GM12873 (cell line): Measurements from ENCODE around the gene ATAD3B.

Experiments used
- TF ChIP-seq, protein P1 (sequence below): IDR thresholded peaks from 2 replicates; pipeline ENCODE4 v1.5.1; 2012; ENCODE audit warnings: low read depth, mild to moderate bottlenecking, moderate library complexity, low read length, control low read depth; ENCODE audit not compliant: insufficient read depth; ENCODE audit errors: missing control alignments

Gene ATAD3B

DNA sequence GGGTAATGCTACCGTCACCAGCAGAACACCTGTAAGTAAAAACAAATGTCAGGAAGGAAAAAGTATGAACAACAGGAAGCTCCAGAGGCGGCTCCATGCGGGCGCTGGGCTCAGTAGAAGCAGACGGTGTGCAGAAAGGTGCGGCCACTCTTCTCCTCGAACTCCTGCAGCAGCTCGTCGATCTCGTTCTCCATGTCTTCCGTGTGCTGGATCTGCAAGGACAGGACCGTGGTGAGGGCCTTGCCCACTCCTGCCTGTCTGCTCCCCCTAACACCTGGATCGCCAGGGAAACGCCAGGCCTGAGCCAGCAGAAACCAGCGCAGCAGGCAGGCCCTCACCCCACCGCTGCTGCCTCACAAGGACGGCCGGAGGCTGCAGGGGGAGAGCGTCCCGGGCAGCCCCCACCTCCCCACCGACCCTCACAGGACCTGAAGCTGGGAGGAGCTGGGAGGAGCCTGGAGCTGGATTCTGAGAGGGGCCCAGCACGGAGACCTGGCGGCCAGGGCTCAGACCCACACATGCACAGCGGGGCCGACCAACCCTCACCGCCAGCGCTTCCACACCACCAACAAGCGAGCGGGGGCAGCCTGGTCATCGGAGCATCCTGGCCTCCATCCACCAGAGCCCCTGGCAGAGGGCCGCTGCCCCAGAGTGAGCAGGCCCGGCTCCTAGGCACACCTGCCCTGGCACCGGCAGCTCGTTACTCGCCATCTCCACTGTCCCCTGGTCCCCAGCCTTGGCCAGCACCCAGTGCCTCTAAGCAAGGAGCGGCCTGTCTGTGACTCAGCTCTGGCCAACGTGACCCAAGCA lies 70.6 kb downstream of the ATAD3B start:
- TF ChIP-seq, protein P1, sequence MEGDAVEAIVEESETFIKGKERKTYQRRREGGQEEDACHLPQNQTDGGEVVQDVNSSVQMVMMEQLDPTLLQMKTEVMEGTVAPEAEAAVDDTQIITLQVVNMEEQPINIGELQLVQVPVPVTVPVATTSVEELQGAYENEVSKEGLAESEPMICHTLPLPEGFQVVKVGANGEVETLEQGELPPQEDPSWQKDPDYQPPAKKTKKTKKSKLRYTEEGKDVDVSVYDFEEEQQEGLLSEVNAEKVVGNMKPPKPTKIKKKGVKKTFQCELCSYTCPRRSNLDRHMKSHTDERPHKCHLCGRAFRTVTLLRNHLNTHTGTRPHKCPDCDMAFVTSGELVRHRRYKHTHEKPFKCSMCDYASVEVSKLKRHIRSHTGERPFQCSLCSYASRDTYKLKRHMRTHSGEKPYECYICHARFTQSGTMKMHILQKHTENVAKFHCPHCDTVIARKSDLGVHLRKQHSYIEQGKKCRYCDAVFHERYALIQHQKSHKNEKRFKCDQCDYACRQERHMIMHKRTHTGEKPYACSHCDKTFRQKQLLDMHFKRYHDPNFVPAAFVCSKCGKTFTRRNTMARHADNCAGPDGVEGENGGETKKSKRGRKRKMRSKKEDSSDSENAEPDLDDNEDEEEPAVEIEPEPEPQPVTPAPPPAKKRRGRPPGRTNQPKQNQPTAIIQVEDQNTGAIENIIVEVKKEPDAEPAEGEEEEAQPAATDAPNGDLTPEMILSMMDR = no peak

DNA sequence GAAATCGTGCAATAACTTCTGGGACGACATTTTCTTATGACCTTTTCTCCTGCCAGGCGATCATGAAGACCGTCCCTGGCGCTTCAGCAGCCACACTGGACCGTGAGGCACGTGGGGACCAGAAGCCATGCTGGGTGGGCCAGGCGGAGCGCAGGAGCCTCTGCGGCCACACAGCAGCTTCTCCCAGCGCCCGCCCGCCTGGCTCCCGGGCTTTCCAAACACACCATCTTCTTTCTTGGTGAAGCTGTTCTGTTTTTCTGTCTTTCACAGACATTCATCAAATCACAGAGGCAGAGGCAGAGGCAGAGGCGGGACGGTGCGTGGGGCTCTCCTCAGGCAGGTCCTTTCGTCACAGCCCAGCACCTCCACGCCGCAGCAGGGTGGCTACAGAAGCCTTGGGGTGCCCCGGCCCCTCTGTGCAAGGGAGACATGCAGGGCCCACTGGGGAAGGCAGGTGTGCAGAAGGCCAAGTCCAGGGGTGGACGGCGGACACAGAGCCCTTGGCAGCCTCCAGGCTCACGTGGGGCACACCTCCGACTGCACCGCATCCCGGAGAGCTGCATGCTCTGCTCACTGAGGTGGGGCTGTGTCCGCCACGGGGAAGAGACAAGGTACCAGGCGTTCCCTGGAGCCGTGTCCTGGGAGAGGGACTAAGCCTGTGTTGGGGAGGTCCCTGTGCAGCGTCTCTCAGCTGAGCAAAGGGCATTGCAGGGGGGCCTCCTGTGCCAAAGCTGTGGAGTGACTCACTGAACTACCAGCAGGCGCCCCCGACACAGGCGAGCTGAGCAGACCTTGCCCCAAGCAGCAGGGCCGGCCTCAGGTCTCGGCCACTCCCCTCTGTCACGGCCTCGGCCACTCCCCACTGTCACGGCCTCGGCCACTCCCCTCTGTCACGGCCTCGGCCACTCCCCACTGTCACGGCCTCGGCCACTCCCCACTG lies 71.5 kb downstream of the ATAD3B start:
- TF ChIP-seq, protein P1 = no peak

DNA sequence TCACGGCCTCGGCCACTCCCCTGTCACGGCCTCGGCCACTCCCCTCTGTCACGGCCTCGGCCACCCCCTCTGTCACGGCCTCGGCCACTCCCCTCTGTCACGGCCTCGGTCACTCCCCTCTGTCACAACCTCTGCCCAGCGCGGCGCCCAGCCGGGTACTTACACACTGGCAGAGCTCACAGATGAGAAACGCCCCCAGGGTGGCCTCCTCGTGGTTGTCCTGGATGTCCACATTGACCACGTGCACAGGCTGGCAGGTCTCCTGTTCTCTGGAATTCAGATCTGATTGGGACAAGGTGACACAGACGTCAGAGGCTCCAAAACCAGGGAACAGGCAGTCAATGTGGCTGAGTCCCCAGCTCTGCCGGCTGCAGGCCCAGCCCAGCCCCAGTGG lies 72.1 kb downstream of the ATAD3B start:
- TF ChIP-seq, protein P1 = no peak

DNA sequence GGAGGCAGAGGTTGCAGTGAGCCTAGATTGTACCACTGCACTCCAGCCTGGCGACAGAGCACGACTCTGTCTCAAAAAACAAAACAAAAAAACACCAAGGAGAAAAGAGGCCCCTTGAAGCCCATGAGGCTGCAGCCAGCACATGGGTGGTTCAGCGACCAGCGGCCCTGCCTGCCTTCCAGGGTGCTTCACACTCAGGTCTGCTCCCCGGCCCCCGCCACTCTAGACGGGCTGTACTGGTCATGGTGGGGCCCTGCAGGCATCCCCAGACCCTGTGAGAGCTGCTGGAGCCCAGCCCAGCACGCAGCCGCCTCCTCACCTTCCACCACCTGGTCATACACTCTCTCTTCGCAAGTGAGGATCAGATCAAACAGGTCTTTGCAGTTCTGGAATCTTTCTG lies 73.0 kb downstream of the ATAD3B start:
- TF ChIP-seq, protein P1 = no peak
